PC-3 (cell line): ENCODE results near the gene ITGA8. TPM values are rescaled to one million over a fixed set of nuclear protein-coding genes. Genes with fewer than 3 reads are reported as not detected.

Experiments used
- ATAC-seq: fragments of 200-7000 bp; cut with Tn5 transposase; 2 replicates; pipeline ENCODE4 v1.9.1; 2020; ENCODE audit warnings: mild to moderate bottlenecking, moderate library complexity
- BruUV-seq: library from RNA; stranded (reverse); fragments of 400-500 nt; replicated peaks from 2 replicates; lab custom pipeline; 2021; lab: Mats Ljungman, UMichigan
- CTCF ChIA-PET: fragments of 300-600 bp; sonication (Branson Sonifier 250); formaldehyde crosslinking; loops from one replicate; lab custom pipeline; 2022; ENCODE audit warnings: antibody characterized with exemption; lab: Charles Lee
- POLR2A ChIA-PET: fragments of 300-600 bp; sonication (Branson Sonifier 250); formaldehyde crosslinking; loops from one replicate; lab custom pipeline; 2022; ENCODE audit warnings: antibody characterized with exemption; ENCODE audit not compliant: unreplicated experiment; lab: Charles Lee
- DNase-seq: peaks from one replicate; pipeline ENCODE4 v3.0.0-alpha.2; 2015
- H2AFZ ChIP-seq: fragments of 300-600 bp; sonication (generic); 2 replicates; pipeline ENCODE4 v1.6.0; 2016; ENCODE audit warnings: antibody characterized with exemption, low read length
- H3F3A ChIP-seq: fragments of 300-600 bp; sonication (generic); one replicate; pipeline ENCODE4 v1.6.0; 2017; ENCODE audit warnings: antibody characterized with exemption, low read length, control low read depth, mild to moderate bottlenecking; ENCODE audit not compliant: unreplicated experiment
- H3K27ac ChIP-seq: fragments of 300-600 bp; sonication (generic); 2 replicates; pipeline ENCODE4 v1.5.1; 2016; ENCODE audit warnings: mild to moderate bottlenecking, low read length
- H3K27me3 ChIP-seq: fragments of 300-600 bp; sonication (generic); 2 replicates; pipeline ENCODE4 v1.6.1; 2016; ENCODE audit warnings: low read length, mixed read lengths
- H3K36me3 ChIP-seq: fragments of 300-600 bp; sonication (generic); 2 replicates; pipeline ENCODE4 v1.6.1; 2016; ENCODE audit warnings: low read depth, mixed run types, low read length, mixed read lengths
- H3K4me1 ChIP-seq: fragments of 300-600 bp; sonication (generic); 2 replicates; pipeline ENCODE4 v1.5.1; 2016; ENCODE audit warnings: low read length; ENCODE audit not compliant: insufficient read depth
- H3K4me2 ChIP-seq: fragments of 300-600 bp; sonication (generic); 2 replicates; pipeline ENCODE4 v1.6.0; 2016; ENCODE audit warnings: low read length
- H3K4me3 ChIP-seq: fragments of 300-600 bp; sonication (generic); 2 replicates; pipeline ENCODE4 v1.5.1; 2016; ENCODE audit warnings: mild to moderate bottlenecking, low read length, mixed read lengths
- H3K79me2 ChIP-seq: fragments of 300-600 bp; sonication (generic); 2 replicates; pipeline ENCODE4 v1.6.1; 2017; ENCODE audit warnings: low read length, mixed read lengths
- H3K9ac ChIP-seq: fragments of 300-600 bp; sonication (generic); 2 replicates; pipeline ENCODE4 v1.6.0; 2016; ENCODE audit warnings: mild to moderate bottlenecking, low read length
- H3K9me2 ChIP-seq: fragments of 300-600 bp; sonication (generic); replicated peaks from 2 replicates; pipeline ENCODE4 v1.6.1; 2016; ENCODE audit warnings: mixed run types, low read length, mixed read lengths
- H3K9me3 ChIP-seq: fragments of 300-600 bp; sonication (generic); 2 replicates; pipeline ENCODE4 v1.6.1; 2016; ENCODE audit warnings: low read length, mixed read lengths
- H4K20me1 ChIP-seq: fragments of 300-600 bp; sonication (generic); 2 replicates; pipeline ENCODE4 v1.6.1; 2016; ENCODE audit warnings: low read length, mixed read lengths
- EZH2 ChIP-seq: fragments of 300-600 bp; sonication (generic); IDR thresholded peaks from one replicate; pipeline ENCODE4 v1.6.1; 2017; ENCODE audit warnings: antibody characterized with exemption, mild to moderate bottlenecking, low read length; ENCODE audit not compliant: unreplicated experiment
- EZH2phosphoT487 ChIP-seq: fragments of 300-600 bp; sonication (generic); IDR thresholded peaks from 2 replicates; pipeline ENCODE4 v1.6.1; 2018; ENCODE audit warnings: mild to moderate bottlenecking, antibody characterized with exemption, low read length, borderline replicate concordance
- intact Hi-C: fragments of 100-400 bp; cut with micrococcal nuclease; formaldehyde crosslinking; loops from 2 replicates; pipeline ENCODE4 v1.9.0; 2023
- total RNA-seq: library from RNA; depleted of rRNA; stranded (reverse); fragments of >200 nt; gene quantifications from 2 replicates; pipeline ENCODE4 v1.2.3, GENCODE V29; 2014
- TF ChIP-seq, protein P1 (sequence below): fragments of 300-600 bp; sonication (generic); conservative IDR thresholded peaks from 2 replicates; pipeline ENCODE4 v1.5.1; 2017; ENCODE audit warnings: antibody characterized with exemption, low read depth, mild to moderate bottlenecking, low read length

ITGA8 gene
- total RNA-seq, 1 experiment from 2014 or later = not detected

DNA sequence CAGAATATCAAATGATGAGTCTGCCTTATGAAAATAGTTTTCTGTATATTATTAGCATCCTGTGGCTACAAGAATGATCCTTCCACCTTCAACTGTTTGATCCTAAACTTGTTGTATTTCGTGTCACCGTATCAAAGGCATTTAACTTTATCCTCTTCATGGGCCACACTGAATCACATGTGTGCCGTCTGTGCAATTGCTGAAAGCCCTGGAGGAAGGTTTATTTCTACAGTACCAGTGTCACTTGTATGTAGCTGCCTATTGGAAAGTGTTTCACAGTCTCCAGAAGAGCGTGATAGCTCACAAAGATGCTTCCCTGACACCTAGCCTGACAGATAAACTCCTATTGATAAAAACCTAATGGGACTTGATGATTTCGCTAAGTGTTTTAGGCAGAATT lies 94.5 kb downstream of the ITGA8 start:
- ChIA-PET CTCF (no interaction called here), POLR2A (no interaction called here)
- TF ChIP-seq EZH2 (no peak), EZH2phosphoT487 (no peak)
- TF ChIP-seq, protein P1, sequence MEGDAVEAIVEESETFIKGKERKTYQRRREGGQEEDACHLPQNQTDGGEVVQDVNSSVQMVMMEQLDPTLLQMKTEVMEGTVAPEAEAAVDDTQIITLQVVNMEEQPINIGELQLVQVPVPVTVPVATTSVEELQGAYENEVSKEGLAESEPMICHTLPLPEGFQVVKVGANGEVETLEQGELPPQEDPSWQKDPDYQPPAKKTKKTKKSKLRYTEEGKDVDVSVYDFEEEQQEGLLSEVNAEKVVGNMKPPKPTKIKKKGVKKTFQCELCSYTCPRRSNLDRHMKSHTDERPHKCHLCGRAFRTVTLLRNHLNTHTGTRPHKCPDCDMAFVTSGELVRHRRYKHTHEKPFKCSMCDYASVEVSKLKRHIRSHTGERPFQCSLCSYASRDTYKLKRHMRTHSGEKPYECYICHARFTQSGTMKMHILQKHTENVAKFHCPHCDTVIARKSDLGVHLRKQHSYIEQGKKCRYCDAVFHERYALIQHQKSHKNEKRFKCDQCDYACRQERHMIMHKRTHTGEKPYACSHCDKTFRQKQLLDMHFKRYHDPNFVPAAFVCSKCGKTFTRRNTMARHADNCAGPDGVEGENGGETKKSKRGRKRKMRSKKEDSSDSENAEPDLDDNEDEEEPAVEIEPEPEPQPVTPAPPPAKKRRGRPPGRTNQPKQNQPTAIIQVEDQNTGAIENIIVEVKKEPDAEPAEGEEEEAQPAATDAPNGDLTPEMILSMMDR = no peak
- Histone ChIP-seq H2AFZ (no peak overlapping the region), H4K20me1 (no peaks in the 10 kb centered on the region), H3K9me3 (no peaks in the 10 kb centered on the region), H3K27me3 (peaks cover 10% of the 10 kb centered on the region; the same call in 1 of the 2 replicates), H3K79me2 (no peaks in the 10 kb centered on the region), H3K36me3 (no peaks in the 10 kb centered on the region), H3K4me2 (no peak overlapping the region), H3K27ac (no peak overlapping the region), H3K4me1 (no peaks in the 10 kb centered on the region), H3K9ac (no peak overlapping the region), H3K9me2 (no peaks in the 10 kb centered on the region), H3K4me3 (no peak overlapping the region), H3F3A (no peaks in the 10 kb centered on the region)
- no TSS peak for BruUV-seq
- no peak for DNase-seq
- ATAC-seq = no peak
- intact Hi-C loops = no loop called here

DNA sequence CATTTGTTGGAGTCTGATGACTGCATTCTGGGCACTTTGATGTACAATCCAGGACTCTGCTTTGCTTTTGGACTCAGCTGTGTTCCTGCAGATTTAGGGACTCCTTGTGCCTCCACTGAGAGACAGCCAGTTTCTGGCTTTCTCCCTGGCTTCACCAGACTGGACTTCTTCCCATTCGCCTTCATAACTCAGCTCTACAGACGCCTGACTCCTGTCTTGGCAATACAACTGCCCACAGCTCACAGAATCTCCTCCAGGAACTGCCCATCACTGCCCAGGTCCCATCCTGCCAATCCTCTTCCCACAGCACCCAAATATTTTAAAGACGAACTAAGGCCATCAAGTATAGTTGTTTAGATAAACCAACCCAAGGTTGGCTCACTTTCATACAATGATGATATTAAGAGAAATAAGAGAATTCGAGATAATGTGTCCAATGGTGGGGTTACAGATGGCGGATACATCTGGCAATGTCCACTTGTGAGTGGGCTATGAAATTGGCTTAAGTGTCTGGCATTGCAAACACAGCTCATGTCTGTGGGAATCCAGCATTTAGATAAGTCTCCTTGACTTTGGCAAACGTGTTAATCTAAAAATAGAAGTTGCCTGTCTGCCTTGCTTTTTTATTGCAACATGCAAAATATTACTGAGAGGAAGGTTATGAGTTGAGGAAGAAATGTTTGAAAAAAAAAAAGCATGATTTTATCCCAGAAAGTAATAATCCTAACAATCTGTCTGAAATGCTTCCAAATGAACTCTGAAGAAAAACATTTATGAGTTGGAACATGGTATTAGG lies 95.1 kb downstream of the ITGA8 start:
- ATAC-seq (no peak), DNase-seq (no peak)
- TF ChIP-seq, protein P1 = no peak
- no peak for TF ChIP-seq EZH2phosphoT487
- no peak for TF ChIP-seq EZH2
- Histone ChIP-seq H3K4me1 (no peaks in the 10 kb centered on the region), H3F3A (no peaks in the 10 kb centered on the region), H3K9me3 (no peaks in the 10 kb centered on the region), H3K4me3 (no peak overlapping the region), H3K27me3 (peaks cover 14% of the 10 kb centered on the region; the same call in 1 of the 2 replicates), H3K79me2 (no peaks in the 10 kb centered on the region), H3K4me2 (no peak overlapping the region), H3K27ac (no peak overlapping the region), H2AFZ (no peak overlapping the region), H4K20me1 (no peaks in the 10 kb centered on the region), H3K9me2 (no peaks in the 10 kb centered on the region), H3K36me3 (no peaks in the 10 kb centered on the region), H3K9ac (no peak overlapping the region)
- intact Hi-C loops = no loop called here
- BruUV-seq = no TSS peak
- ChIA-PET CTCF (no interaction called here), POLR2A (no interaction called here)

DNA sequence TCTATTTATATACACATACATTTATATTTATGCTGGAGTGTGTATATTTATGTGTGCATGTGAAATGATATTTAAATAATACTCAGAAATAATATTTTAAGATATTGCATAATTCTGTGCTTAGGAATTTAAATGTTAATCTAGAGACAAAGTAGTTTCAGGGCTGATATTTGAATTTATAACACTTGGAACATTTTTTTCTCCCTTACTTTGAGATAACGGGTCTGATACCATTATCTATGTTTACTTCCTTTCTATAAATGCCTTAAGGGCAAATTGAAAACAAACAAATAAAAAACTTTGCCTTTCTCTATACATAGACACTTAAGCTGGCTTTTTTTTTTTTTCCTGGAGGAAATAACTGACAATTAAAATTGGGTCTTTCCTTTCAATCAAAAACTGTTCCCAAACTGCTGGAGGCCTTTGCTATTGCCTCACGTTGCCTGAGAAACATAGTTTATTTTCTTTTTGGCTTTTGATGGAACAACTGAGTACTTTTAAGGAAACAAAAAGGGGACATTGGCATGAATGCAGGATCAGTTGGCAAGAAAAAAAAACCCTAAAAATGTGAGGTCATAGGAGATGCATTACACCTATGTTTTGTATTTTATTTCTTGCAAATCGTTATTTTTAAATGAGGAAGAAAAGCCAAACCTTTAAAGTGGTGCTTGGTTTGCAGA lies 98.7 kb downstream of the ITGA8 start:
- no TSS peak for BruUV-seq
- ChIA-PET POLR2A (no interaction called here), CTCF (no interaction called here)
- Histone ChIP-seq H4K20me1 (no peaks in the 10 kb centered on the region), H3K9me3 (no peaks in the 10 kb centered on the region), H3K4me3 (no peak overlapping the region), H3K4me2 (no peak overlapping the region), H3K27me3 (peaks cover 34% of the 10 kb centered on the region; the same call in 1 of the 2 replicates), H2AFZ (no peak overlapping the region), H3K9ac (no peak overlapping the region), H3F3A (no peaks in the 10 kb centered on the region), H3K36me3 (no peaks in the 10 kb centered on the region), H3K79me2 (no peaks in the 10 kb centered on the region), H3K27ac (no peak overlapping the region), H3K9me2 (no peaks in the 10 kb centered on the region), H3K4me1 (no peaks in the 10 kb centered on the region)
- intact Hi-C loops = no loop called here
- ATAC-seq = no peak
- DNase-seq = no peak
- TF ChIP-seq EZH2phosphoT487 = no peak
